Fibroblast of pulmonary artery (primary cell): Measurements from ENCODE around the gene RASGRF1.

Experiments
- DNase-seq: peaks from one replicate; pipeline ENCODE4 v3.0.0-alpha.2; 2010; ENCODE audit warnings: low read depth
- H3K4me3 ChIP-seq: replicated peaks from 2 replicates; pipeline ENCODE4 v1.5.1; 2011; ENCODE audit warnings: low read depth, mild to moderate bottlenecking, control low read depth, low read length, moderate library complexity
- TF ChIP-seq, protein P1 (sequence below): IDR thresholded peaks from 2 replicates; pipeline ENCODE4 v1.5.1; 2011; ENCODE audit warnings: mild to moderate bottlenecking, control low read depth, low read length, inconsistent platforms; ENCODE audit errors: missing control alignments

Gene RASGRF1

DNA sequence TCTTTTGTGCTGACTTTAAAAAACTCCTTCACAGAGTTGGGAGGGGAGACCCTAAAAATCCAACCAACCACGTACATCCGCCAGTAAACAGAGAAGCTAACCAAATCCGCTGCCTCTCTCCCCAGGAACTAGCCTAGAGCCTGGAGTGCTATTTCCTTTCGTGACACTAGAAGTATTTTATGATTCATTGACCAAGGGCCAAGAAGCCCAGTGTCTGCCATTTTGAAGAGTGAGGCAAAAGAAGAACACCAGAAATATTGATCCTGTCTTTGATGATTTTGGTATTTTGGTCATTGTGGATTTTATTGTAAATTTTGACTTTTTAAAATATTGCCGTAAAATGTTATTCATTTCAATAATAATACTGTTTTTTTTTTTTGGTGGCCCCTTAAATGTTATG, 135.2 kb downstream of the RASGRF1 start:
- no peak for DNase-seq
- TF ChIP-seq, protein P1, sequence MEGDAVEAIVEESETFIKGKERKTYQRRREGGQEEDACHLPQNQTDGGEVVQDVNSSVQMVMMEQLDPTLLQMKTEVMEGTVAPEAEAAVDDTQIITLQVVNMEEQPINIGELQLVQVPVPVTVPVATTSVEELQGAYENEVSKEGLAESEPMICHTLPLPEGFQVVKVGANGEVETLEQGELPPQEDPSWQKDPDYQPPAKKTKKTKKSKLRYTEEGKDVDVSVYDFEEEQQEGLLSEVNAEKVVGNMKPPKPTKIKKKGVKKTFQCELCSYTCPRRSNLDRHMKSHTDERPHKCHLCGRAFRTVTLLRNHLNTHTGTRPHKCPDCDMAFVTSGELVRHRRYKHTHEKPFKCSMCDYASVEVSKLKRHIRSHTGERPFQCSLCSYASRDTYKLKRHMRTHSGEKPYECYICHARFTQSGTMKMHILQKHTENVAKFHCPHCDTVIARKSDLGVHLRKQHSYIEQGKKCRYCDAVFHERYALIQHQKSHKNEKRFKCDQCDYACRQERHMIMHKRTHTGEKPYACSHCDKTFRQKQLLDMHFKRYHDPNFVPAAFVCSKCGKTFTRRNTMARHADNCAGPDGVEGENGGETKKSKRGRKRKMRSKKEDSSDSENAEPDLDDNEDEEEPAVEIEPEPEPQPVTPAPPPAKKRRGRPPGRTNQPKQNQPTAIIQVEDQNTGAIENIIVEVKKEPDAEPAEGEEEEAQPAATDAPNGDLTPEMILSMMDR, result no peak
- no peak overlapping the region for H3K4me3 ChIP-seq

DNA sequence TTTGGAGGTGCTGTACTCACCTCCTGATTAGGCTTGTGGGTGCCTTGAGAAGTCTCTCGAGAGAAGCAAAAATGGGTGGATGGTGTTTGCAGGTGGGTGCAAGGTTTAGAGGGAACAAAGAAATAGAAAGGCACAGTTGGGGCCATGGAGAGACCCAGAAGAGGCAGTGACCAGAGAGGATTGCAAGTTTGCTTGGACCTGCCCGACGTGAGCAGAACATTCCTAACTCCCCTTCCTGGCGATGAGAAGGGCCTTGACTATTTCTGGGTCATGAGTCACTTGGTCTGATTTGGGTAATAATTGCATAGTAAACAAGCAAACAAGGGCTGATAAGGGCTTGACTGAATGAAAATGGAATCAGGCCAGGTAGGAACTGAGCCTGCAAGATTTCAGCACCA, 138.7 kb downstream of the RASGRF1 start:
- no peak overlapping the region for H3K4me3 ChIP-seq
- peak; percentile 59 for DNase-seq
- TF ChIP-seq, protein P1, result no peak

DNA sequence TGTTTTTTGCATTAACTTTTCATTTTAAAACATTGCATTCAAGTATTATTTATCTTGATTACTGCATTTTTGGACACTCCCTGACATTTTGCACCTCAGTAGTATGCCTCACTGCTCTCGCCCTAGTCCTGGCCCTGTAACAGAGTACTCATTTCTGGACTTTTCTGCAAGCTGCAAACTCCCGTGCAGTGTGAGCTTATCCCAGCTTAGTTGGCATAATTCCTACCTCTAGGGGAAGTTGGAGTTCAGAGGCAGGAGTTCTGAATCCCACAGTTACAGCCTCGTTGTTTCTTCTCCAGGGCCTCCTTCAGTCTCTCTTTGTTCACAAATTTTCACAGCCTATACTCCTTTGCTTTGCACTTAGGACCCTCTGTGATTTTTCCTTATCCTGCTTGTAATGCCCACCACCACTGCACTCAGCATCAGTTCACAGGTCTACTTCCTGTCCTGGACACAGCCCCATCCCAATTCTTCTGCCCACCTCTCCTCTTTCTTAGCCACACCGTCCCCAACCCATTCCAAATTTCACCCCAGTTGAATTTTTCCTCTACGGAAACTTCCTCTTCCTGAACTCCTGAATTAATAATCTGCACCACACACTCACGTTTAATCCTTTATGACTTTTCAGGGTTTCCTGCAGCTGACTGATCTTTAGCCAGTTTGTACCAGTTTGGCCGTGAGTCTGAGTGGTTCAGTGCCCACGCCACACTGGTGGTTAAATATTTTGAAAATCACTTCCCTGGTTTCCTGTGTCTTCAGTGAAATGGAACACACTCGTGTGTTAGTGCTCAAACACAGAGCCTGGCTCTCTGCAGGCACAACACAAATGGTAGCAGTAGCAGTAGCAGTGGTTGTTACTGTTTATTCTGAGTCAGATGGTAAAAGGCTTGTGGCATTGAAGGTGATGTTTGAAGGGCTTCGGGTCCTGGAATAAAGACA, 139.4 kb downstream of the RASGRF1 start:
- TF ChIP-seq, protein P1, result peak; percentile 47
- peak; percentile 51 for DNase-seq
- no peak overlapping the region for H3K4me3 ChIP-seq

DNA sequence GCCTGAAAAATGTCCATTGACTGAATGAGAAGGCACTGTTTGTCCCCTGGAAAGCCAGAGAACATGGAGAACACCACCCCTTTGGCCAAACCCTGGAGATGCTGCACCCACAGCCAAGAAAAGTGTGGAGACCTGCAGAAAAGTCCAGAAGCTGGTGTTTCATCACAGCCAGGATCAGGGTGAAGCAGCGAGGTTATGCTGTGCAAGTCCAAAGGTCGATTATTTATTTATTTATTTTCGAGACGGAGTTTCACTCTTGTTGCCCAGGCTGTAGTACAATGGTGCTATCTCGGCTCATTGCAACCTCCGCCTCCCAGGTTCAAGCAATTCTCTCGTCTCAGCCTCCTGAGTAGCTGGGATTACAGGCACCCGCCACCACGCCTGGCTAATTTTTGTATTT, 140.2 kb downstream of the RASGRF1 start:
- TF ChIP-seq, protein P1, result no peak

DNA sequence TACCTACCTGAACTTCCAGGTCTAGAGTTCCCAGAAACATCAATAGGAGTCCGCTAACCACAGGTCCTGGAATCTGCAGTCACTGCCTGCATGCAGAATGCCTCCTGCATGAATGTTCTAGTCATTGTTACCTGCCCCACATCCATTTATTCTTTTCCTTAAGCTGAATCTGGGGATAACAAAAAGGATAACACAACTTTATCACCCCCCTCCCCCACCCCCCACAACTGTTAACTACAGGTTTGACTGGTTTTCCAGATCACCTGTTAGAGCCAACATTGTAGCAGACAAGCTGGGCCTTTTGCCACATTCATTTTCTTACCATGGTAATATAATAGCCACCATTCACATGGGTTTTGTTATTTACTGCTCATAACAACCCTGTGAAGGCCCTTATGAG, 141.1 kb downstream of the RASGRF1 start:
- no peak for DNase-seq
- no peak overlapping the region for H3K4me3 ChIP-seq
- TF ChIP-seq, protein P1, result no peak

More for the DNA sequence above, 140.2 kb downstream of the RASGRF1 start:
- no peak for DNase-seq
- no peak overlapping the region for H3K4me3 ChIP-seq

DNA sequence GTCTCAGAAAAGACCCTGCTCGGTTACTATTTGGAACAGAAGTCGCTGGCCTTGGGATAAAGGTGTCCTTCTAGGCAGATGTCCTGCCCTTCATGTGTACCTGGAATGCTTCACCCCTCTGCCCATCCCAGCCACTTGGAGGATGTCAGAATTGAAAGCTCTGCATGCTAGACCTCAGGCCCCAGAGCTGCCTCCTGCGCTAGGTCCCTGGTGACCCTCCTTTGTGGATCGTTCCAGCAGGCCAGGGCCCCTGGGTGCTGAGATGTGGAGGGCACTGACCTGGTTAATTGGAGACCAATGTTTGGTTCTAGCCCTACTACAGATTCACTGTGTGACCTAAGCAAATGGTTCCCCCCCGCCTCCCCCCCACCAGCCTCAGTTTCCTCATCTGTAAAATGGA, 143.1 kb downstream of the RASGRF1 start:
- no peak overlapping the region for H3K4me3 ChIP-seq
- TF ChIP-seq, protein P1, result no peak
- no peak for DNase-seq

DNA sequence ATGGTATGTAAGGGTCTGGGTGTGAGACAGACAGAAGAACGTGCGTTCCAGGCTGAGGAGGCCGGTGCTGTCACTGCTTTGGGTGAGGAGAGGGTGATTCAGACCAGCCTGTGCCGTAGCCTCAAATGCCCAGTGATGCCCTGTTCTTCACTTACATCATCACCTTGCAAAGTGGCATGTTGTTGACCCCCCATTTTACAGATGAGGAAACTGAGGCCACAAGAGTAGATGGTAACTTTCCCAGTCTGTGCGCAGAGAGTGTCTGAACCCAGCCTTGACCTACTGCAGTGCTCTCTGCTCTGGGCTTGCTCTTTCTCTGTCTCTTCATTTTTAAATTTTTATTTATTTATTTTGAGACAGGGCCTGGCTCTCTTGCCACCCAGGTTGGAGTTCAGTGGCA, 144.1 kb downstream of the RASGRF1 start:
- TF ChIP-seq, protein P1, result no peak
- no peak for DNase-seq
- no peak overlapping the region for H3K4me3 ChIP-seq
